Anterior cingulate cortex (tissue), 58 donors: ENCODE data around the gene ARPP21.
"Not testable (repeated sequence)": the region's sequence is repeated elsewhere in the genome, so short reads cannot be mapped to it uniquely, and the experiment has no call there.

Source experiments
- DNase-seq, 58 donors: peaks; one replicate each; lab custom pipeline; 2025; lab: John Stamatoyannopoulos, UW

Gene ARPP21

DNA sequence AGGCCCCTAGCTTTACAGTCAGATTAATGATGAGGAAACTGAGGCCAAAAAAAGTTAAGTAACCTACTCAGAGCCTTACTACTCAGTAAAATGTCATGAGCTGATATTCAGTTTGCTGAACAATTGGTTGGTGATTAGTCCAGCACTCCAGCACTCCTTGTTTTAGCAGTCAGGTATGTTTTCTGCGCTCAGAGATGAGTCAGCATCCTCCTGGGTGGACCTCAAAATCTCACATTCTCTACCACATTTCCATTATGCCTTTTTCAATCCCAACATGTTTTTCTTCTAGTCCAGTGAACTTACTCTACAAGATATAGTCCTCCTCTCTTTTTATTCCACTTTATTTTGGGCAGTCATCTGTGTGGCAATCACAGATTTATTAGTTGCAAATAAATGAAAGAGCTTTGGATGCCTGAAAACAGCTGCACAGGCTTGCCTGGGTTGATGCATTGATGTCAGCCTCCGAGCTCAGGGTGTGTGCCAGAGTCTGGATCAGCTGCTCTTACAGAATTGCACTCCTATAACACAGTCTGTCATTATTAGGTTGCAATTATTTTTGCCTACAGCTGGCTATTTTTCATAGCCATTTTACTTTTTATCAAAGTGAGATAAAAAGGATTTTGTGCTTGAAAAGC is 133.2 kb downstream of the ARPP21 start:
- DNase-seq: peak in 15 of 58 donors; percentile 3 to 33 (median 12)

DNA sequence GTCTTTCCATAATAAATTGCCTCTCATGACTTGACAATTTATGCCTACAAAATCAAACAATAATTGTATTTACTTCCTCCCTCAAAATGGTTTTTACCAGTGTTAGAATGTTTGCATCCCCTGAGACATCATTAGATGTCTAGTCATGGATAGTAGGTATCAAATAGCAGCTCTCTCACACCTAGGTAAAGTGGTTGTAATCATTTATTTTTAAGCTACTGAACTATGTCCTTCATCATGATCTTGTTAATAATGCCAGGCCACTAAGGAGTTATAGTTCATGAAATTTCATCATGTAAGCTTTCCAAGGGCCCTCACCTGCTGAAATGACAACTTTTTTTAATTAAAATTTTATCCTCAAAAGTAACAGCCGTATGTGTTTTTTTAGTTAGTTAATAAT is 134.1 kb downstream of the ARPP21 start:
- DNase-seq: no peak

DNA sequence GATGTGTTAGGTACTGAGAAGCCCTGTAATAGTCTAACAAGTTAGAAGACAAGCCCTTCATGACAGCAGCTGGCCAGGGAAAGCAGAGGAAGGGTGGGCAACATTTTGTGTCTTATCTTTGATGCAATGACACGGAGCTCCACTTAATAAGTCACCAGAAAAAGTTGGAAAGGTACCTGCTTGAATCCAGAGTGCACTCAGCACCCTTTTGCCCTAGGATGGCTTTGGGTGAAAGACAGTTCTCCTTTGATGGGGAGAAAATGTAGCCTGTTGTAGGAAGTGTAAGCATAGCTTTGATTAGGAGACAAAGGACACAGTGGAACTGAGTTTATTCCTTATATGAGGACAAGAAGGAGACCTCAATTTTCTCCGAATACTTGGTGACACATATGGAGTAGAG is 137.0 kb downstream of the ARPP21 start:
- no peak for DNase-seq

DNA sequence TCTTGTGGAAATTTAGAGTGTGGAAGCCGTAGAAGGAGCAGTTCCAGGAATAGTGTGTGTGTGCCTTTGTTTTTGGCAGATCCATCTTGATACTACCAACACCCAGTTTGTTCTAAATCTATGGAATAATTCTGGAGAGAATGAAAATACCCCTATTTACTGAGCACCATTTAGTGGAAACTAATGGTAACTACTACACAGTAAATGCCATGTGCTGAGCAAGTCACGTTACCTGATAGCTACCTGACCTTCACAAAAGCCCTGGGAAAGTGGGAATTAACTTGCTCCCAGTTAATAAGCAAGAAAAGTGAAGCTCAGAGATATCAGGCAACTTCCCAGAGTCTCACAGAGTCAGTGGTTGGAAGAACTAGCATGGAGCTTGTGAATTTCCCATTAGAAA is 137.7 kb downstream of the ARPP21 start:
- DNase-seq: no peak

DNA sequence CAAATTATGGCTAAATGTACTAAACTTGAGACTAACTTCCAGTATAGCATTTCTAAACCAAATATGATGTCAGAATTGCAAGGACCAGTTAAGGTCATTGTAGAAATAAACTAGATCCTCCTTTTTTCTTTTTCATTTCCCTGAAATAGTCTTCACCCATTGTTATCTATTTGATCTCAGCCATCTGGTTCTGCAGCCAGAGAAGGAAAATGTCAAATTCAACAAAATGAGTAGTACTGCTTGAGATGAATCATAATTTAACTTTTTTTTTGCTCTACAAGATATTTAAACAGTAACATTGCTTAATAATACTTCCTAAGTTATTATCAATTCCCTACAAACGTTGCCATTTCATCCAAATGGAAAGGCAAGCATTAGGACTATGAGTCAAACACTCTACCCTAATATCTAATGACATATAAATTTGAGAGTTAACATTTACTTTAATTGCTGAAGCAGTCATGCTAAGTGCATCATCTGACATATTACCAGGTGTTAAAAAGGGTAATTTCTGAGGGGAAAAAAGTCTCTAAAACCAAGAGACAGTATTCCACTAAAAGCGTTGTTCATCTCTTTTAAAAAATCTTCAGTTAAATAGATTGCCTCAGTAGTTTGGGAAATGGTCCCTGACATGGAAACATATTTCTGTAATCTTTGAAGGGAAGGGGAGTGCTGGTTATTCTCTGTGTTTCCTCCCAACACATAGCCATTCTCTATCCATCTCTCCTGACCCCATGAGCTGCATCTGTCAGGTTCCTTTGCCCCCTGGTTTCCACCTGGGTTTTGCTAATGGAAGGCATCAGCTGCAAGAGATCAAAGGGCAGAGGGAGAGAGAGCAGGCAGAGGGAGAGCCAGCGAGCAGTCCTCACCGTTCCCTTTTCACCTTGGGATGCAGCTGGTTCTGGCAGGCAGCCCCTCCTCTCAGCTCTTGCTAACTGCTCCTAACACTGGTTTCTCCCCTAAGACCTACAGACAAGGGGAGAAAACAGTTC is 138.5 kb downstream of the ARPP21 start:
- DNase-seq: no peak

DNA sequence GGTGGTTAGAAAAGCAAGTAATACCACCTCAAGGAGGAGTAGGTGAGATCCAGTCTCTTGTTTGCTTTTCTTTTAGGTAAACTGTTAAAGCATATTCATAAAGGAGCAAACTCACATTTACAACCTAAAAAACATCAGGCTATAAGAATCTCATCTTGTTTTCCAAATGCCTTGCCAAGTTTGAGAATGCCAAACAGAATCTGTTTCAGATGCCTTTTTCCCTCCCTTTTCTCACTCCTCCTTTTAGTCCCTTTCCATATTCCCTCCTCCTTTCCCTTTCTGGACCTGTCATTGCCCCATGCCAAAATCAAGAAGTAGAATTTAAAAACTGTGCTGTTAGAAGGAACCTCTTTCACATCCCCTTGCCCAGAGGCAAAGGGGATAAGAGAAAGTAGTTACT is 140.3 kb downstream of the ARPP21 start:
- DNase-seq: no peak

DNA sequence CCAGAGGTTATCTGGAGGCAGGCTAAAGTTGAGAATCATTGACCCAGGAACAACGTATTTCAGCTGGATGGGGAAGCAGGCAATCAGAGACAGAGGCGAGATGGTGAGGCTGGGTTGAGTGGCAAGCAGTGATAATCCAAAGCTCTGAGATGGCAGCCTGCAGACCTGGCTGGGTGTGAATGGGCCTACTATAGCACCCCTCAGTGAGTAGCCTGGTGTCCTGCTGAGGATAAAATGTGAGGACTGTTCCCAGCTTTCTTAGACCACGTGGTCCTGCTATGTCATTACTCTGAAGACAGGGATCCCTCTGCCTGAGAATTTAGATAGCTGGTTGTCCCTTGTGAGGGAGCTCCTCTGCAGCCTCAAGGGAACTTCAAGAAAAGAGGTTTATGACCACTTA is 141.5 kb downstream of the ARPP21 start:
- DNase-seq: no peak

DNA sequence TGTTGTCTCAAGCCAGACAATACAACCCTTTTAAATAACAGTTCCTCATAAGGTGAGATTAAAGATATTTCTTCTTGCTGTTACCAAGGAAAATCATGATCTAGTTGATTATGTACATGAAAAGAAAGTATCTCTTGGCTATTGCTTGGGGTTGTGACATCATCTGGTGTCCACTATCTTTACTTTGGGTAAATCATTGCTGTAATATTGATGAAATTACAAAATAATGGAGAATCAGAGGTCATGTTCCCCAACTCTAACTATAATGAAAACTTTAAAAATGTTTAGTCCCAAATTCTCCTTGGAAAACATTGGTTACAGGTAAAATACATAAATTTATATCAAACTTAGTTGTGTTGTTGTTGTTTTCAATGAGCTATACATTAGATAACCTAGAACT is 142.2 kb downstream of the ARPP21 start:
- DNase-seq: no peak

DNA sequence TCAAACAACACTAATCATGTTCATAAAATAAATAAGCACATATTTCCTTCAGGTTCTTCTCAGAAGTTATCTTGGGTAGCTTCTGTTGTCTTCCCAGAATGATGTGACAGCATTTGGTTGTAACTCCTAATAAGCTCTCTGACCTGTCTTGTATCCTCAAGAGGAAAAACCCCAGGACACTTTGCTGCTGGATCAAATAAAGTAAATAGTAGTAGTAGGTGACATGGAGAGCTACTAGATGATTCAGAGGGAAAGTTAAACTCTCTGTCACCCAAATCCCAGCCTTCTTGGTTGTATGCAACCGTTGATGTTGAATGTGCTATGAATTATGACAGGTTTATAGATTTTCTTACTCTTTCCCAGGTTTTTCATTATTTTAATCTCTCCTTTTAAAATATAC is 143.0 kb downstream of the ARPP21 start:
- no peak for DNase-seq

DNA sequence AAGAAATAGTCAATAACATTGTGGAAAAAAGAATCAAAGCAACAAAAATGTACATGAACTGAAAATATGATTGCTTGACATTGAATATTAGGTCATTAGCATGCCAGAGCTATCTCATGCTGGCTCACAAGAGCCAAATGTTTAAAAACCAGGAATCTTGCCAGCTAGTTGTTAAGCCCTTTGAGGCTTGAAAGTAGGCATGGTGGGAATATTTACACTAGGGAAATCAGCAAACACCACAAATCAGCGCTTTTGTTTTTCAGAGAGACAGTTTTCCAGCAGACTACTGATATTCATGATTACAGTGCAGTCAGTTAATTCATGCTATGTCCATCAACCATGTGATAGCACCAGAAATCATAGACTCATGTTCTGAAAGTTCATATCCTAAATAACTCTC is 144.8 kb downstream of the ARPP21 start:
- DNase-seq: no peak

DNA sequence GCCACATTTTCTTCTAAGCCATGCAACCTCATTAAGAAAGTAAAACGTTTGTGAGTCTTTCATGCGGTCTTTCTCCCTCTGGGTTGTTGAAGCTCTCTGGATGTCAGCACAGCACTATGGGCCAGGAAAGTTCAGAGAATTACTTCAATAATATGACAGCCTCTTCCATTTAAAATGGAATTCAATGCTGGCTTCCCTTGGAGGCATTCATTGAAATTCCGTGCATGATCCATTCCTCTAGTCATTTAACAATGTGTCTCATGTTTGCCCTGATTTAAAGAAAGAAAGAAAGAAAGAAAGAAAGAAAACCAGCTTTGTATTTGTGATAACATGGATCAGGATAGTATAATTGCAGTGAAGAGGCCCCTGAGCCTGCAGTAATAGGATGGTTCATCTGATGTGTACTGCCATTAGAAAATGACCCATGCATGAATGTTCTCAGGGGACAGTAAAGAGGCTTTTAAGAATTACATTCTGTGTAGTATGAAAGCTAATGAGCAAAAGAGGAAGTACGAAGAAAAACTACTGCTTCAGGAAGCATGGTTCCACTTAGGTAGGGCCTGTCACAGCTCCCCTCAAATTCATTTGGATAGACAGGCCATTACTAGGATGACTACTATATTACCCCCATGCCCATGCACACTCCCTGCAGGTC is 146.0 kb downstream of the ARPP21 start:
- no peak for DNase-seq

DNA sequence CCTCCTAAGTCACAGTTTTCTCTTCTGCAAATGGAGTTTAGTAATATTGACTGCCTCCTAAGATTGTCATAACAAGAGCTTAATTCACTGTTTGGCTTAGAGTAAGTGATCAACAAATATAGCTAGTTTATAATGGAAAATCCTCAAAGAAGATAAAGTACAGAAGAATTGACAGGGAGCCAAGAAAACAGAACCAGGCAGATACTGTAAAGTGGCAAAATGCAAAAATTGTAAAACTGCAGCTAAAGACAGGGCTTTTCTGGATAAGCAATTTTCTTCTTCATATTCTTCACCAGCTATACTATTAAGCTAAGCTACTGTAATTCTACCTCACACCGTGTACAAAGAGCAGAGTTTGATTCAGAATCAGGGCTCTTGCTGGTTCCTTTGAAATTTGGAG is 148.6 kb downstream of the ARPP21 start:
- DNase-seq: no peak

DNA sequence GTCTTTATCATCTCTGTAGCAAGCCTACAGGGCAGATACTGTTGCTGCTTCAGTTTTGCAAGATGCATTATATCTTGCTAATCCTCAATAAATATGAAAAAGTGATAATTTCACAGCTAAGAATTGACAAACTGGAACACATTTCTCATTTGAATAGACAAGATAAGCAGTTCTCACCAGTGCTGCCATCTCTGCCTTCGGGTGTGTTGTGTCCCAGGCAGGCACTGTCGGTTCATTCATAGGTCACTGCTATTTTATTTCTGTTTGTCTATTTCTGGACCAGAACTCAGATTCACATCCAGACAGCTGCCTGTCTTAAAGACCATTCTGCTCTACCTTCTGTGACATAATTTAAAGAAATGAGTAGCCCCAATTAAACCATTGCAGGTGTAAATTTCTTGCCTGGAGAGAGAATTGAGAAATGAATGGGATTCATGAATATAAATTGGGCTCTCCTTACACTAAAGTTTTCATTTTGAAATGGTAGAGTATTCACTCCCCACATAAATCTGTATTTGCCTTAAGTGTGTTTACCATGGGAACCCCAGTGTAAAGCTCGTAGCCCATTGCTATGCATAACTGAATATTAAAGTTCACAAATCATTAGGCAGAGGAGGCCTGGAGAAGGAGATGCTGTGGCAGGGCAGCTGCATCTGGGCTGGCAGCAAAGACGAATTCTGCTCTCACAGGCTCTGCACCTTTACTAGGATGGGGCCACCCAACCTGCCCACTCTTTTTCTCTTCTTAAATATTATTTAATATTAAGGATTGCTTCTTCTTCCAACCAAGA is 149.9 kb downstream of the ARPP21 start:
- DNase-seq: no peak

DNA sequence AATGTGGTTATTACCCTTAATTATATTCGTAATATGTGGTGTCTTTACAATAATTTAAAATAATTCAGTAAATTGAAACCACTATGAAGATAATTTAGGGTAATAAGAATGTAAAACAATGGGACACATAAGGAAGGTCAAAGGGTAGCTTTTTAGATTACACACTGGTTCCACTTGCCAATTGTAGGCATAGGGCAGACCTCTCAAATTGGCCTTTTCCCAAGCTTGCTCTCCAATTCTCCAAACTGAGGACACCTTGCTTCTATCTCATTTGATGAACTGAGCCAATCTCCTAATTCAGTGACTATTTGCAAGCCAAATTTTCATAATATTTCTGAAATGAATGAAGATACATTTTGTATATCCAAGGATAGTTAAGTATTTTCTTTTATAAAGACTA is 151.4 kb downstream of the ARPP21 start:
- no peak for DNase-seq

DNA sequence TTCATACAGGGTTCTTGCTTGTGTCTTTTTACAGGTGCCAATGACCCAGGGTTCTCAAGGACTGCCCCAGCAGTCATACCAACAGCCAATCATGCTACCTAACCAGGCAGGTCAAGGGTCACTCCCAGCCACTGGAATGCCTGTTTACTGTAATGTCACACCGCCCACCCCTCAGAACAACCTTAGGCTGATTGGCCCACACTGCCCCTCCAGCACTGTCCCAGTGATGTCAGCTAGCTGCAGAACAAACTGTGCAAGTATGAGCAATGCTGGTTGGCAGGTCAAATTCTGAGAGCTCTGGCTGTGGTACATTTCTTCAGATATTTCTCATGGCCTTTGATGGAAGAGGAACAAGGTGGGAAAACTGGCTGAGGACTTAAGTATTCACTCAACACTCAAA is 154.3 kb downstream of the ARPP21 start:
- DNase-seq: no peak

DNA sequence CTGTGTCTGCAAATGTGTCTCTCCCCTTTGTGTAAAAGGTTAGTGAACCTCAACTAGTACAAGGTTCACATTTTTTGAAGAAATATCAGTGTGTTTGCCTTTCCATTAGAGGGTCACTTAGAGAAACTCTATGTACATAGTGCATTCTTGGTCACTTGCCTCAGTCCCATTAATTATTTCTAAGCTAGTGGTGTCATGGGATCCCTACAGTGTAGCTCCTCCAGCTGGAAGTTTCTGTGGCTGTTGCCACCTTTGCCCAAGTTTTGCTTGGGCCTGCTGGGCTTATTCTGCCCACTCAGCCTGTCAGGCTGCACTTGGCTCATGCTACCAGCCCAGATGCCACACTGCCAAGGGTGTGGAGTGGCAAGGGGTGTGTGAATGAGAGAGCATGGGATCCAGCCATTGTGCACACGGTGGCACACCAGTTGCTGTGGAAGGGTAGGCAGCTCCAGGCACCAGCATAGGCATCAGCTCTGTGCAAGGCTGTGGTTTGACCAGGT is 161.7 kb downstream of the ARPP21 start:
- DNase-seq: no peak

DNA sequence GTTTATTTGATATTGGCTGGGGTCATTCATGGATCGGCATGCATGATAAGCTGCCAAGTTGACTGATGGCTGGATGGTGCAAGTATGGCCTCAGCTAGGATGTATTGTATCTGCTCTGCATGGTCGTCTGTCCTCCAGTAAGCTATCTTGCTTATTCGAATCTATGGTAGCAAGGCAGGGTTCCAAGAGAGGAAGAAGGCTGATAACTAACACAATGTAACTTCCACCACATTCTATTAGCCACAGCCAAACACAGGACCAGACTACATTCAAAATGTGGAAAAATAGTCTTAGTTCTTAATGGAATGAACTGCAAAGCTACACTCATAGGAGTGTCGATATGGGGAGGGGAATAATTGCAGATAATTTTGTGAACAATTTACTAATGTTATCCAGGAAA is 175.2 kb downstream of the ARPP21 start:
- no peak for DNase-seq

DNA sequence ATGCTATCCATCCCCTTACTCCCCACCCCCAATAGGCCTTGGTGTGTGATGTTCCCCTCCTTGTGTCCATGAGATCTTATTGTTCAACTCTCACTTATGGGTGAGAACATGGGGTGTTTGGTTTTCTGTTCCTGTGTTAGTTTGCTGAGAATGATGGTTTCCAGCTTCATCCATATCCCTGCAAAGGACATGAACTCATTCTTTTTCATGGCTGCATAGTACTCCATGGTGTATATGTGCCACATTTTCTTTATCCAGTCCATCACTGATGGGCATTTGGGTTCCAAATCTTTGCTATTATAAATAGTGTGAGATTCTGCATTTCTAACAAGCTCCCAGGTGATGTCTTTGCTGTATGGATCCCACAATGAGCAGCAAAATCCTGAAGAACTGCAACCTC is 176.5 kb downstream of the ARPP21 start:
- DNase-seq: not testable (repeated sequence)

DNA sequence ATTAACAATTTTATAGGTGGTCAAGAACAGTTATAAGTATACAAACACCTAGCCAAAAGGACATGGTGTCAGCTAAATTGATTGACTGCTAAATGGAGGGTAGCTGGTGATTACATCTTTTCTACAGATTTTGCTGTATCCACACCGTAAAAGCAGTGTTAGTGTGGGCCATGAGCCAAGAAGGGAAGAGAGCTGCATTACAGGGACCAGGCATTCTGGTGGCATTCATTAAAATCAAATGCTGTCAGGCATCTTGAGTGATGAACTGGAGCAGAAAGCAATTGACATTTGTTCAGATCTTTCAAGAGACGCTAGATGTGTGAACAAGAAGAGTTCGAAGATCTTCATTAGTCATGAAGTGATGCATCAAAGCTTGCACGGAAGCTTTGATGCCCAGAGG is 177.9 kb downstream of the ARPP21 start:
- DNase-seq: no peak

DNA sequence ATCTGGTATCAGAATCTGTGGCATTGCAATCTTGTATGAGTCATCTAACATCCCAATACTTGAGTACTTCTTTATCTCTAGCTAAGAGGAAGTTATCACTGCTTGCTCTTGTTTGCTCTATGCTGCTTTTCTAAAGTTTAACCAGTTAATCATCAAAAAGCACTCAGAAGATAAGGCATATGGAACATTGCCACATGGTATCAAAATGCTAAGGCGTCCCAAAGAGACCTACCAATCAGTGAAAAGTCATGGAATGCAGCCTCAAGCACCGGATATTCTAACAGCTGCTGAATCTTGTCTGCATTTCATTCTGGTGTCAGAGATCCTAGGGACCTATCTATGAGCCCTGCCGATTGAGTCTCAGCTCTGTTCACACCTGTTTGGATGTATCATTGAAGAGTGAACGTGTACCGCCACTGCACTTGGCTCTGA is 192.8 kb downstream of the ARPP21 start:
- no peak for DNase-seq
